ENCODE data around the gene GNAQ.
A peak's percentile ranks its signal among the peaks of the same experiment; 100 is the strongest.

GNAQ gene

GRCh38 chr9:77945798-77946197 is 85.8 kb downstream of the GNAQ start:
- no peak for DNase-seq (ENCODE audit: low read depth in 2 of 2)

GRCh38 chr9:77944556-77945243 is 86.9 kb downstream of the GNAQ start:
- DNase-seq (ENCODE audit: low read depth in 2 of 2), result no peak

DNA sequence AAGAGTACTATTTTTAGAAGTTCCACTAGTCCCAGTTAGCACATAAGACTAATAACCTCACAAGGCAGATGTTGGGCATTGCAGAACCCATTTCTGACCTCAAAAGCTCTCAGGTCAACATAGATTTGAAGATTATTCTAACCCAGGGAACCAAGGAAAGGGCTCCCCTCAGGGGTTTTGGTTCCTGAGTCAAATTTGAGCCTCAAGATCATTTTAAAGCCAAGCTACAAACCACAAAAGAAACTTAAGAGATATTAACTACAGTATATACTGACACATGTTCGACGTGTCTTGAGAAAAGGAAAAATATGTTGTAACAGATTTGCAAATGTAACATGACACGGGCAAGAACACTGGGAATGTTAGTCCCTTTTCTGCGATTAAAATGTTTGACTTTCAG is 88.6 kb downstream of the GNAQ start:
- DNase-seq (ENCODE audit: low read depth in 2 of 2), result no peak

GRCh38 chr9:77939149-77939668 is 92.4 kb downstream of the GNAQ start:
- DNase-seq (ENCODE audit: low read depth in 2 of 2), result no peak

- DNase-seq (ENCODE audit: low read depth in 2 of 2), result no peak
Measured at GRCh38 chr9:77938163-77938562, 93.4 kb downstream of the GNAQ start.

GRCh38 chr9:77935974-77936373 is 95.6 kb downstream of the GNAQ start:
- no peak for DNase-seq (ENCODE audit: low read depth in 2 of 2)

GRCh38 chr9:77935211-77935610 is 96.4 kb downstream of the GNAQ start:
- DNase-seq (ENCODE audit: low read depth in 2 of 2), result no peak

DNA sequence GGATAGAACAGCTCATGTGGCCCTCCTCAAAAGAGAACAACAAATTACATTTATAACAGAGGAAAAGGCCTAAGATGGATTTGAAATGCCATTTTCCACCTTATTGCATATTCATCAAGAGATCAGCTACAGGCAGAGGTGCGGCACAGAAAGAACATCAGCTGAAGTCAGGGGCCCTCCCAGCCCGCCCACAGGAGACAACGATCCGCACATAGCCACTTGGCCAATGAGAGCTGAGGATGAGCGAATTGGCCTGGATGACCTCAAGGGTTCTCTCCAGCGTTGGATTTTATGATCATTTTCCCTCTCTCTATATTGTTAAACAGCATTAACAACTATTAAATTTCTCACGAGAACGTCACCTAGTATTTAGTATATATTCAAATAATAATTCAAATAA is 97.6 kb downstream of the GNAQ start:
- DNase-seq (ENCODE audit: low read depth in 2 of 2), result no peak

GRCh38 chr9:77933019-77933418 is 98.6 kb downstream of the GNAQ start:
- DNase-seq (ENCODE audit: low read depth in 2 of 2), result no peak

DNA sequence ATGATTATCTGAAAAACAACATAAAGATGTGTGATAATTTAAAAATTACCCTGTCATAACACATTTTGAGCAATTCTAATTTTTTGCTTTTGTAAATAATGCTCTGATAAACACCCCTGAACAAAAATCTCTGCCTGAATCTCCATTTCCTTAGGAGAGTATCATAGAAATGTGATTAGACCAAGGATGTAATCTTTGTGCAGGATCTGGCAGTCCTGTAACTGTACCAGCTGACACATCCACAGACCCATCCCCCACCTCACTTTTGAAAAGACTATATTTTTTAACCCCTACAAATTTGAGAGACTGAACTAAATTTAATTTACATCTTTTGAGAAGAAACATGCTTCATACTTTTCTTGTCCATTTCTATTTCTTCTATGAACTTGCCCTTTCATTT is 101.7 kb downstream of the GNAQ start:
- no peak for DNase-seq (ENCODE audit: low read depth in 2 of 2)

DNA sequence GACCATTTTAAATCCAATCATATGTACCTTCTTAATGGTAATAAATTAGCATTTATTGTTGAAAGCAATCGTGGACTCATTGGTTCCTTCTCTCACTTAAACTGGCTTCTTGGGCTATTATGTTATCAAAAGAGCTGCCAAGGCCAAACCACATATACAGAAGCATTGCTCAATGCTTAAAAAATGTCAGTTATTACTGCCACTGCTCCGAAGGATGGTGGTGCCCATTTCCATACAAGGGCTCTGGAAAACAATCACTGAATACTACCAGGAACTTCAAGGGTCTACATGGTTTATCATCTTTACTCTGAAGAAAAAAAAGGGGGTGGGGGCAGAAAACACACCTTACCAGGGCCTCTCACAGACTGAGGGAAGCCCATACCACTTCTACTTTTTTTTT is 104.3 kb downstream of the GNAQ start:
- DNase-seq (ENCODE audit: low read depth in 2 of 2), result peak; percentile 17 to 23

GRCh38 chr9:77926371-77926878 is 105.2 kb downstream of the GNAQ start:
- peak; percentile 57 to 63 for DNase-seq (ENCODE audit: low read depth in 2 of 2)

- no peak for DNase-seq (ENCODE audit: low read depth in 2 of 2)
Measured at GRCh38 chr9:77922591-77922990, 109.0 kb downstream of the GNAQ start.

GRCh38 chr9:77917800-77918199 is 113.8 kb downstream of the GNAQ start:
- DNase-seq (ENCODE audit: low read depth in 2 of 2), result no peak

GRCh38 chr9:77916820-77917219 is 114.8 kb downstream of the GNAQ start:
- DNase-seq (ENCODE audit: low read depth in 2 of 2), result no peak

DNA sequence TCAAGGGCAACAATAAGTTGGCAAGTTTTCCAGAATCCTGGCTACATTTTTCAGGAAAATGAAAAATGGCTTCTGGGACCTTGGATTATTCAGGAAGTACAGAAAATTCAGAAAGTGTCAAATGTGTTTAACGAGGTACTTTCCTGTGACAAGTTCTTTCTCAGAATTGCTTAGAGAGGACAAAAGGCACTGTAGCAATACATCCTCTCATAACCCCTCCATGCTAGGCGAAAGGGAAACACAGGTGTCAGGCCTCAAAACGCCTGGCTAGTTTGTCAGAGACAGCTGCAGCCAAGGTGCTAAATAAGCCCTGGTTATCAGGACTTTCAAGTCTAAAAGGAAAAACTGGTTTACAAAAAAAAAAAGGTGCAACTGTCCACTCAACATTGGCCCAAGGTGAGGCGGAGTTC is 115.2 kb downstream of the GNAQ start:
- DNase-seq (ENCODE audit: low read depth in 2 of 2), result no peak

DNA sequence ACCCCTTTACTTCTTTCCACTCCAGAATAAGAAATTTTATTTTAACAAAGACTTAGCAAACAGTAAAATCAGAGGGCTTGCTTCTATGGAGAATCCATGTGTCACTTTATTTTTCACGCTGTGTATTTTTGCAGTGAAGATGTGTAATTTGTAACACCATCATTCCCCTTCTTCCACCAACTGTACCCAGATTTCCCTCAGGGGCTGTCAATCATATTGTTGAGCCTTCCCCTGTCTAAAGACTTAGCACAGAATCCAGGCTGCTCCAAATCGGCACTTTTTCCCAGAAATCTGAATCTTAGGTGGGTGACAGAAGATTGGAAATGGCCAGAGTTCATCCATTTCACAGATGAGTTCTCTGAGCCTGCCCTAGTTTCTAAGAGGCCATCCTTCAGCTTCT is 115.9 kb downstream of the GNAQ start:
- DNase-seq (ENCODE audit: low read depth in 2 of 2), result no peak

DNA sequence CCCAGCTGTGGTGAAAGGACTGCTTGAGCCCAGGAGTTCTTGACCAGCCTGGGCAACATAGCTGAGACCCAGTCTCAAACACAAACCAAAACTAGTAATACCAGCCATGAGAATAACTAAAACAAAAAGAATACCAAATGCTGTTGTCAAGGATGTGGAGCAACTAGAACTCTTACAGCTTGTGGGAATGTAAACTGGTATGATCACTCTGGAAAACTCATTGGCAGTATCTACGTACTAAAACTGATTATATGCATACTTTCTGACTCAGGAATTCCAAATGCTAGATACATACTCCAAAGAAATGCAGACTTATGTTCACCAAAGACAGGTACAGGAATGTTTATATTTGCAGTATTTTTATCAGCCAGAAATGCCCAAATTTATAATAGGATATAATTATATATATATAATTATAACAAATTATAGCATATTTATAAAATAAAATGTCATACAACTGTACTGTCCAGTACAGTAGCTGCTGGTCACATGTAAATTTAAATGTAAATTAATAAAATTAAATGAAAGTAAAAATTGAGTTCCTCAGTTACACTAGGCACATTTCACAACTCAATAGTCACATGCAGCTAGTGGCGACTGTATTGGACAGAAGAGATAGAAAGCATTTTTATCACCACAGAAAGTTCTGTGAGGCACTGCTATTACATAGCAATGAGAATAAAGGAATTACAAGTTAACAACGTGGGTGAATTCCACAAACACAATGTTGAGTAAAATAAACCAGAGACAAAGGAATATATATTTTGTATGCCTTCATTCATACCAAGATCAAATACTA is 118.5 kb downstream of the GNAQ start:
- no peak for DNase-seq (ENCODE audit: low read depth in 2 of 2)

- DNase-seq (ENCODE audit: low read depth in 2 of 2), result no peak
Measured at GRCh38 chr9:77911928-77912327, 119.7 kb downstream of the GNAQ start.

GRCh38 chr9:77910194-77910621 is 121.4 kb downstream of the GNAQ start:
- DNase-seq (ENCODE audit: low read depth in 2 of 2), result no peak

- no peak for DNase-seq (ENCODE audit: low read depth in 2 of 2)
Measured at GRCh38 chr9:77909306-77909705, 122.3 kb downstream of the GNAQ start.

DNA sequence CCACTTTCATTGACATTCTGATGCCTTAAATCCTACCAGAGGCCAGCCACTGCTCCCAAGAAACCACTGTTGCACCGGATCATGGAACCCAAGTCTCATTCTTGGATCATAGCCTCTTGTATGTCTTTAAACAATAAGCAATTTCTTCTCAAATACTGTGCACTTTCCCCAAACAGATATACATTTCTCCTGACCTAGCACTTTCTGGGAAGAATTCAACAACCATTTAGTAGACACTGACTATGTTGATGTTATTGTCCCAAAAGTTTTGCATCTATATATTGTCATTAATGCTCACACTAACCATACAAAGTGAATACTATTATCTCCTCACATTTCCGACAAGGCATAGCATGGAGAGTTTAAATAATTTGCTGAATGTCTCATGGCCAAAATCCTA is 123.3 kb downstream of the GNAQ start:
- no peak for DNase-seq (ENCODE audit: low read depth in 2 of 2)

GRCh38 chr9:77907585-77907984 is 124.0 kb downstream of the GNAQ start:
- no peak for DNase-seq (ENCODE audit: low read depth in 2 of 2)

Data from fibroblast of skin of left quadriceps (primary cell).